HG02759 (cell line): ENCODE data around the gene PRKCB.
"Not testable (repeated sequence)": the region's sequence is repeated elsewhere in the genome, so short reads cannot be mapped to it uniquely, and the experiment has no call there.

Experiments used
- ATAC-seq: cut with Tn5 transposase; IDR thresholded peaks from one replicate; pipeline ENCODE4 v1.9.1; 2021; ENCODE audit warnings: mild to moderate bottlenecking, moderate library complexity; ENCODE audit not compliant: unreplicated experiment

Gene PRKCB

DNA sequence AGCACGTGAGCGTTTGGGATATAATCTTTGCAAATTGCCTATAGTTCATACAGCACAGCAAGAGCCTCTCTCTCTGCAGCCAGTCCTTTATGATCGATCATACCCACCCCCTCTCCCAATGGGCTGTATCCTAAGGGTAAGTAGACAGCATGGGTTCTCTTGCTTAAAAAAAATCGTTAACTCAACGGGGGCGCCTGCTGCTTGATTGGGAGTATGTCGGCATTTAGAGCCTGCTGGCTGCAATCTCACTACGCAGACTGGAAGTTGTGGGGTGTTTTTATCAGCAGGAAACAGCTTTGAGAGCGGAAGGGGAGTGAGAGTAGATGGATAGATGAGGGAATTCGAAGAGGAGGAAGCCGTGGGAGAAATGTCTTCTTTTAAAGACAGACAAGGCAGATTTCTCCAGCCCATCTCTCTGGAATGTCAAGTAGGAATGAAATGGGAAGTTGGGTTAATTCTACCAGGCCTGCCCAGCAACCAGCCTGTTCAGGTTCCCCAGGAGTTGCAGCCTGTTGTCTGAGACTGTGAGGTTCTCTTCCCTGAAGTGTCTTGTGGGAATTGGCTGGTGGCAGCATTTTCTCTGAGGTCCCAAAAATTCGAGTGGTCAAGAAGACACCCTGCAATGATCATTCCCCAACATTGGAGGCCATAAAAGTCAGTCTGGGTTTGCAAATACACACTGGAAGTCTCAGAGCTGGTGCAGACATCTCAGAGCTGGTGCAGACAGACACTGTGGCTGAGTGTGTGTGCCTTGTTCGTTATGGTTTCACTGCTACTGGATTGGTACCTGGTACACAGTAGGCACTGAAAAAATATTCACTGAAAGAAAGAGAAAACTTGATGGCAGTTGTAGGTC, 65.6 kb downstream of the PRKCB start:
- ATAC-seq = no peak

DNA sequence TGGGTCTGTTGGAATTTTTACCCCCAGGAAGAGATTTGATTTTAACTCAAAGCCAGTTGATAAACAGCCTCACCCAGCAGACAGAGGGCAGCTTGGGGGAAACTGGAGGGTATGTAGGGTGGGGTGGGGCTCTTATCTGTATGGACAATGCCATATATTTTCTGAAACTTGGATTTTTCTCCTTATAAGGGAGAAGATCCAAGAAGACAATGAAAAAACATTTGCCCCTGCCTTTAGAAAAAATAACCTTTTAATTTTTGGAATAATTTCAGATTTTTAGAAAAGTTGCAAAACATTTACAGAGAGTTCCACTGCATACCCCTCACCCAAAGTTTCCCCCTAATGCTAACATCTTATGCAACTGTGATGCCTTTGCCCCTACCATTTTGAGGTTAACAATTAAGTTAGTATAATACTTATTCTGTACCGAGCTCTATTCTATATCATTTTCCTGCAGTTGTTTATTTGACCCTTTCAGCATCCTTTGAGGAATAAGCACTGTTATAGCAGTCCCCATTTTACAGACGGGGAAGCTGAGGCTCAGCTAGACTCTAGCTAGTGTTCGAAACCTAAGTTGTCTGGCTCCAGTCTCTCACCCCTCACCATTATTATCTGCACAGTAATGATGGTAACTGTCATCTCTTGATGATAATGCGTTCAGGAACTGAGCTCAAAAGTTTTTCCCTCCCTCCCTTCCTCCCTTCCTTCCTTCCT, 66.4 kb downstream of the PRKCB start:
- no peak for ATAC-seq

DNA sequence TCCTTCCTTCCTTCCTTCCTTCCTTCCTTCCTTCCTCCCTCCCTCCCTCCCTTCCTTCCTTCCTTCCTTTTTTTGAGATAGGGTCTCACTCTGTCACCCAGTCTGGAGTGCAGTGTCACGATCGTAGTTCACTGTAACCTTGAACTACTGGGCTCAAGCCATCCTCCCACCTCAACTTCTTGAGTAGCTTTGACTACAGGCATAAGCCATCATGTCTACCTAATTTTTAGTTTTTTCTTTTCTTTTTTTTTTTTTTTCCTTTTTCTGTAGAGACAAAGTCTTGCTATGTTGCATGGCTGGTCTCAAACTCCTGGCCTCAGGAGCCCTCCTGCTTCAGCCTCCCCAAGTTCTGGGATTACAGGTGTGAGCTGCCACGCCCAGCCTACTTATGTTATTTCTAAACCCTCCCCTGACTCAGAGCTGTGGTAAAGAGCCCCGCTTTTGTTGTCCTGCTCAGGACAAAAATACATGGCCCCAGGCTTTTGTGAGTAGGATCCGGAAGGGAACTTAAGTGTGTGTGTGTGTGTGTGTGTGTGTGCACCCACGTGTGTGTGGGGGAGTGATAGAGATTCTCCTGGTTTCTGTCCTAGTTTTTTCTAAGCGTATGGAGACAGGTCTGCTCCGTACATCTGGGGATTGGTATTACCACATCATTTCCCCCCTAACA, 67.1 kb downstream of the PRKCB start:
- no peak for ATAC-seq

DNA sequence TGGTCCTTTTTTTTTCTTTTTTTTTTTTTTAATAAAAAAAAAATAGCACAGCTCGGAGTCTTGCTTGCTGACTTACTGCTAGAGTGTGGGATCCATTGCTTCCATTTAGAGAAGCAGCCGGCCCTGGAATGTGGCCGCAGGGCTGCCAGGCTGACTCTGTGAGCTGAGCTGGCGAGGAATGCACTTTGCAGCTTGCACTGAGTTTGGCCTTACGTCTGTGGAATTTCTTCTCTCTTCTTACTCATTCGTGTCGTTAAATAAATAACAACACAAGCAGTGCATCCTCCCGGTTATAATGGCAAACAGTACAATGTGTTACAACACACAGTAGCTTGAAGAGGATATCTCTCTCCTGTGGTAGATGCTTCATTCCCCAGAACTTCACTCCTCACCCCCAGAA, 69.2 kb downstream of the PRKCB start:
- ATAC-seq = no peak

DNA sequence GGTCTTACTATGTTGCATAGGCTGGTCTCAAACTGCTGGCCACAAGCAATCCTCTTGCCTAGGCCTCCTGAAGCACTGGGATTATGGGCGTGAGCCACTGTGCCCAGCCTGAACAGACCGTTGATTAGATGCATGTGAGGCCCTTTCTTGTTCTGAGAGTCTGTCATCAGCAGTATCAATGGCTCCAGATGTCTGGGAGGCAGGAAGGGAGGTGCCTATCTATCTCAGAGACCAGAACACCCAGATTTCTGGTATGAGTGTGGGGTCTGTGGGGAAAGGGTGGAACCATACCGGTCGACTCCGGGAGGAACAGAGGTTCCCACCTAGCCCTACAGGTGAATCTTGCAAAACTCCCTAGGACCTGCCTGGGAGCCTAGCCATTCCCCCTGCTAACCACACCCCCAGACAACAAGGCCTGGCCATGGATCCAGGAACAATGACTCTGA, 71.7 kb downstream of the PRKCB start:
- ATAC-seq = no peak

DNA sequence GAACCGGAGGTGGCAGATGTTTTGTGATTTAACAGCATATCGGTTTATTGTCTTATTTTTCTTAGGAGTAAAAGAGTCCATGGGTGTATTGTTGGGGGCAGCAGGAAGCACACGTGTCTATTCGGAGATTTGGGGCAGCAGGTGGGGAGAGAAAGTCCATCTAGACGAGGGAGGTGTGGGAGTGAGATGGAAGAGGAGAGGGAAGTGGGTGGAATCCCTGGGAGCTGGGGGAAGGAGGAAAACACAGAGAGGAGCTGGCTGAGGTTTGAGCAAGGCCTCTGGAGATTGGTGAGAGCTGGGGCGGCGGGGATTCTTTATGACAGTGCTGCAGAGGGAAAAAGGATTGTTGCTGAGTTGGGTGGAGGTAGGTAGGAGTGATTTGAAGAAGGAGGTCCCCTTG, 72.1 kb downstream of the PRKCB start:
- no peak for ATAC-seq

DNA sequence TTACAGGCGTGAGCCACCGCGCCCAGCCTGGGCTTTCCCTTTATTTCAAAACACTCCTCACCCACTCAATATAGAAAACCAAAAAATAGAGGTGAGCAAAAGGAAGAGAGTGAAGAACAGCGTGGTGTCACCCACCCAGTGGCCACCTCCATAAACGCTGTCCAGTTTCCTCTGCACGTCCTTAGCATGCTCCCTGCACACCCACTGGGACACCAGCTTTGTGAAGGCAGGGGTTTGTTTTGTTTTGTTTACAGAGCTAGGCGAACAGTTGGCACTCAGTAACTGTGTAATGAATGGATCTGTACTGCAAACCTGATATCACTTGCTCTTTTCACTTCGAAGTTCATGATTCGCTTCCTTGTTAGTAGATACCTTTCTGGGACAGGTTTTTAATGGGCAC, 73.0 kb downstream of the PRKCB start:
- no peak for ATAC-seq

DNA sequence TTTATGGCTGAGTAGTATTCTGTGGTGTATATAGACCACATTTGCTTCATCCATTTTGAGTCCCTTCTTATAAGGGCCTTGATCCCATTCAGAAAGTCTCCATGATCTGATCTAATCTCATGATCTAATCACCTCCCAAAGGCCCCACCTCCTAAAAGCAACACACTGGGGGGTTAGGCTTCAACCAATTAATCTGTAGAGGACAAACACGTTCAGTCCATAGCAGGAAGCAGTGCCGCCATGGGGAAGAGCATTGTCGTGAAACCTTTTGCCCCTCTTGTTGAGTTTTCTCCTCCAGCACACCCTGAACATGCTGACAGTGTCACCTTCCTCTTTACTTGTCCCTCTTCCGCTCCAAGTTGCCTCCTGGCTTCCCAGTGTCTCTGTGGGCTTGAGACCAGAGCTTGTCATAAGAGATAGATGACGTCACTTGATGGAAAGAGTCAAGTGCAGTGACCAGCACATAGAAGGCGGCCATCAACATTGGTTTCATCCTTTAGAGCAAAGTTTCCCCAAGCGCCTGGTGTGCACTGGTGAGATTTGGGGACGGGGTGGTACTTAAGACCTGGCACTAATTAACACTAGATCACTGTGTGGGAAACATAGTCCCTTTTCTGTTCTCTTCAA, 74.1 kb downstream of the PRKCB start:
- ATAC-seq = no peak

DNA sequence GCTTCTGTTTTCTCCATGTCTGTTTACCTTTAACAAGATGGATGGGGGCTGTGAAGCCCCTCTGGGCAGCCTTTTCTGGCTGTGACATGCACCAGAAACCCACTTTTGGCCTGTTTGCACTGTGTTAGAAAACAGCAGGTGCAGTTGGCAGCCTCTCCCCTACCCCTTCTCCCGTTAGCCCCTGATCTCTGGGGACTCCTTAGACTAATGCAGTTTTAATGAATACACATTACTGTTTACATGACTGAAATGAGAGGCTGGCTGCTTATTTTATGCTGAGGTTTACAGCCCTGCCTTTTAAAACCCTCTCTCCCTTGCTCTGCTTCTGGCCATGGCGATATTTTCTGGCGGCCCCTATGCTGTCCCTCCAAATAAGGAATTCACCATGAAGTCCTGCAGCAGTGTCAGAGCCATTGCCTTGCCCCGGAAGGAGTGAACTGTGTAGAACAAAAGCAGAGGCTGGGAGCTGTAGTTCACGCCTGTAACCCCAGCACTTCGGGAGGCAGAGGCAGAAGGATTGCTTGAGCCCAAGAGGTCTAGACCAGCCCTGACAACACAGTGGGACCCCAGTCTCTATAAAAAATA, 79.3 kb downstream of the PRKCB start:
- no peak for ATAC-seq

DNA sequence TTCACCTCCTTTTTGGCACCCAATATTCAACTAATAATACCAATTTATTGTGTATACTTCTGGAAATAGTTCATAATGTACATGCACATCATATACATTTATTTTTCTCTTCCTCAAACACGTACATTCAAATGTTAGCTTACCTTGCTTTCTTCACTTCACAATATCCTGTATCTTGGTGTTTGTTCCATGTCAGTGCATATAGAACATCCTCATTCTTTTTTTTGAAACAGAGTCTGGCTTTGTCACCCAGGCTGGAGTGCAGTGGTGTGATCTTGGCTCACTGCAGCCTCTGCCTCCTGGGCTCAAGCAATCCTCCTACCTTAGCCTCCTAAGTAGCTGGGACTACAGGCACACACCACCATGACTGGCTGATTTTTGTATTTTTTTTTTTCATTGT, 80.8 kb downstream of the PRKCB start:
- ATAC-seq = not testable (repeated sequence)

DNA sequence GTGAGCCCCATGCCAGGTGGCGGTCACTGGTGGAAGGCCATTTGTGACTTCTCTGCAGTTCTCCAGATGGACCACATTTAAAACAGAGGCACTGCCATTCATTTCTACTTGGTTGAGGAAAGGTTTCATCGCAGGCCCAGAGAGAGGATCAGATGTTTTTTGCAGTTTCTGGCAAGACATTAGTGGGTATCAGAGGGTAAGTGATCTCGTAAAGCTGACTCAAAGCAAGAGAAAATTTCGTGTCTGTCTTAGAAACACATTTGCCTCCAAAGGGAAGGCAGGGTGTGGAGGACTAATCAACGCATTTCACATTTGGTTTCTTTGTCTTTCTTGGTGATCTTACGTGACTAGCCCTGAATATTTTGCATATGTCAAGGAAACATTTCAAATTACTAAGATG, 81.8 kb downstream of the PRKCB start:
- no peak for ATAC-seq

DNA sequence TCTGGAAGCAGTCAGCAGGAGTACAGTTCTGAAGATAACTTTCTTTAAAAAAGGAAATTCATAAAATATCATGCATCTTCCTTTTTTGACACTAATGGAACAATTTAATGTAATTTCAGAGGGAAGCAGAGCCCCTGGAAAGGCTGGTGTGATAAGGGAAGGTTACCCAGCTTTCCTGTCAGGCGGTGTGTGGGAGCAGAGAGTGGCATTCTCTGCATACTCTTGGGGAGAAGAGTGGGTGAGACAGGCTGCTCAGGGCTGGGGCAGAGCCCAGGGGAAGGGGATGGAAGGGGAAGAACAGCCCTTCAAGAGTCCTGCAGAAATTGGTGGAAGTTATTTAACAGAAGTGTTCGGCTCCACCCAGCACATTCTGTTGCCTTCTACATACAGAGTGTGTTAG, 84.7 kb downstream of the PRKCB start:
- no peak for ATAC-seq

DNA sequence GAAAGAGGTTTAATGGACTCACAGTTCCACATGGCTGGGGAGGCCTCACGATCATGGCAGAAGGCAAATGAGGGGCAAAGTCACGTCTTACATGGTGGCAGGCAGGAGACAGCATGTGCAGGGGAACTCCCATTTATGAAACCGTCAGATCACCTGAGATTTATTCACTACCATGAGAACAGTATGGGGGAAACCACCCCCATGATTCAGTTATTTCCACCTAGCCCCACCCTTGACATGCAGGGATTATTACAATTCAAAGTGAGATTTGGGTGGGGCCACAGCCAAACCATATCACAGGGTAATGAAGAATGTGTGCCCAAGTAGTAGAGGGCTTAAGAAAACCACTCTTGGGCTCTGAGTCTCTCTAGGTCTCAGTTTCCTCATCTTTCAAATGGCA, 85.1 kb downstream of the PRKCB start:
- ATAC-seq = no peak

DNA sequence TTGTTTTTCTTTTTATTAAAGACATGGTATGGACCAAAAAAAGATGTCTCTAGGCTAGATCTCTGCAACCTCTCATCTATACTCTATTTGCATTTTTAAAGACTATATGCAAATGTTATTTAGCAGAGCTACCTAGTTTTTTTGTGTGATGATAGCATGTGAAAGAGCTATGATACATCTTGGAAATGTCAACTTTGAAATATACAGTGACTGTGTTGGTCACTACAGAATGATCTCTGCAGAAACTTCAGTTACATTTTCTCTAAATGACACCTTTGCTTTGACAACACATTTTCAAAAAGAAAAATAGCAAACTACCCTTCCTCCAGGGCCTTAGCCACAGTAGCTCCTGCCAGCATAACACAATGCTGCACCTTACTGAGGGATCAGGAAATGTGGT, 86.6 kb downstream of the PRKCB start:
- ATAC-seq = no peak

DNA sequence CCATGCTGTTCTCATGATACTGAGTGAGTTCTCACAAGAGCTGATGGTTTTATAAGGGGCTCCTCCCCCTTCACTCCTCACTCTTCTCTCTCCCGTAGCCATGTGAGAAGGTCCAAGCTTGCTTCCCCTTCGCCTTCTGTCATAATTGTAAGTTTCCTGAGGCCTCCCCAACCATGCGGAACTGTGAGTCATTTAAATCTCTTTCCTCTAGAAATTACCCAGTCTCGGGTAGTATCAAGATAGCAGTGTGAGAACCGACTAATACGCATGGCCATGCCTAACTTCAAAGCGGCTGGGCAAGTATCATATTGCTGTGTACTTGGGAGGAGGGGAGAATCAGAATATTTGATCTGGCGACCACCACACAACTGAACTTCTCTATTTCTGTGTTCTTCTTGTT, 88.3 kb downstream of the PRKCB start:
- no peak for ATAC-seq

DNA sequence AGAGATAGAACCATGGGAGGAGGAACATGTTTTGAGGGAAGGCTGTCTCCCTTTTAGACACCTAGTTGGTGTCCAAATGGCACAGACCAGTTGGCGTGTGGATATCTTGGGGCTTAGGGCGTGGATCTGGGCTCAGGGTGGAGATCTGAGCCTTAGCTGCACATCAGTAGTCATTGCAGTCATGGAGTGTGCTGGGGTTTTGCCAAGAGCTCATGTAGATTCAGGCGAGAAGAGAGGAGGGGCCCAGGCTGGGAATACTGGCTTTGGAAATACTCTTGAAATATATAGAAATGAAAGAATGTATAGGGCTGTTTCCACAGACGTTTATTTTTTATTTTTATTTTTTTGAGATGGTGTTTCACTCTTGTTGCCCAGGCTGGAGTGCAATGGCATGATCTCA, 92.0 kb downstream of the PRKCB start:
- ATAC-seq = no peak

DNA sequence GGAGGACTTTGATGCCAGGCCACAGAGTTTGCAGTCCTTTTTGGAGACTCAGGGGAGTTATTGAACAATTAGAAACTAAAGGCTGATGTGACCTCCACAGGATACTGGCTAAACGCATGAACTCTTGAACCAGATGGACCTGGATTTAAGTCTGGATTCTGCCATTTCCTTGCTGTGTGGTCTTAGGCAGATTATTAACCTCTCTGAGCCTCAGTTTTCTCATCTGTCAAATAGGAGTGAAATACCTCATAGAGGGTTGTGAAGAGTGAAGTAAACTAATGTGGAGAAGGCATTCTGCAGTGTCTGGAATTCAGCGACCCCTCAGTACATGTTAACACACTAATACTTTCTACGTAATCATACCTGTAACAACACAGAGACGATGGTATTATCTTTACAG, 93.5 kb downstream of the PRKCB start:
- no peak for ATAC-seq

DNA sequence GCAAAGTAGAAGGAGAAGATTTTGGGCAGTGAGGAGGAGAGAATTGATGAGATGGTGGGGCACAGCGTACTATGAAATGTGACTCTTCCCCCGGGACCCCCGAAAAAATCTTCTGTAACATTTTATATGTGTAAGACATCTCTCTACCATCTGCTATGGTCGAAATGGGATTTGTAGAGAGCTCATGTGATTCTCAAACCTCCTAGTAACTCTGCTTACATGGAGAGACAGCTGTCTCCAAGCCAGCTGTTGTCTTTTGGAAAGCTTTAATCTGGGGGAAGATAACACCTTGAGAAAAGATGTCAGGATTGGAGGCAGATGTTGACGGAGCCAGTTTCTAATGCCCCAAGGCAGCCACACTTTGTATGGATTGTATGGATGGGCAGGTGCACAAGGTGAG, 94.1 kb downstream of the PRKCB start:
- no peak for ATAC-seq

DNA sequence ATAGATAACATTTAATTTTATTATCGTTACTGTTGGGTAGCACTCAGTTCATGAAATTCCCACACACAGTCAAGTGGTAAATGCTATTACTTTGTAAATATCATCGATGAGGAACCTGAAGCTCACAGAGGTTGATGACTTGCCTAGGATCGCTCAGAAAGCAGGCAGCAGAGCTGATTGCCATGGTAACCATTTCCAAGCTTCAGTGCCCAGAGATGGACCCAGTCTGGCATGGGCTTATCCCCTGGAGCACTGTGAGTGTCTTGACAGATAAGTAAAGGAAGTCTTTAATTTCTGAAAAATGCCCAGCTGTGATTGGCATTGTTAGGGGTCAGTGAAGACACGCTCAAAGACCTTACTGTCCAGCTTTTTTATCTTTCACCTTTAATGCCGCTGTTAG, 95.0 kb downstream of the PRKCB start:
- ATAC-seq = no peak

DNA sequence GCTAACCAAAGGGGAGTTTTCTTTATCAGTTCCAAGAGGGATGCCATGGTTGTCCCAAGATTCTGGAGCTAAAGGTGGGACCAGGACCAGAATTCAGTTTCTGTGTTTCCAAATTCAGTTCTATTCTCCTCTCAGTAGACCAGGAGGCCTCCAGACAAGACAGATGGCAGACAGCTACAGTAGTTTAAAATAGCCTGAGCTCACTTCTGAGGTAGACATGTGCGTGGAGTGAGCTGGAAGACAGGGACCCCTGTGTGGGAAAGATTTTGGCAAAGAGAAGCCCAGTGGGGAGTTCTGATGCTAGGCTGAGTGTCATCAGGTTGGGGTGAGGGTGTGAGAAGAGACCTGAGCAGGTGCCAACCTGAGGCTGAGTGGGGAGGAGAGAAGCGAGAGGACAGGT, 95.4 kb downstream of the PRKCB start:
- ATAC-seq = no peak

DNA sequence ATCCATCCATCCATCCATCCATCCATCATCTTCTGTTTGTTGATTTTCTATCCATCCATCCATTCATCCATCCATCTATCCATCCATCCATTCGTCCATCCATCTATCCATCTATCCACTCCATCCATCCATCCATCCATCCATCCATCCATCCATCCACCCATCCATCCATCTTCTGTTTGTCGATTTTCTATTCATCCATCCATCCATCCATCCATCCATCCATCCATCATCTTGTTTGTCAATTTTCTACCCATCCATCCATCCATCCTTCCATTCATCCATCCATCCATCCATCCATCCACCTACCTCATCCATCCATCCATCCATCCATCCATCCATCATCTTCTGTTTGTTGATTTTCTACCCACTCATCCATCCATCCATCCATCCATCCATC, 97.9 kb downstream of the PRKCB start:
- not testable (repeated sequence) for ATAC-seq
